ENCODE measurements around the gene HDAC7. TPM values are rescaled to one million over a fixed set of nuclear protein-coding genes. Genes with fewer than 3 reads are reported as not detected.

HDAC7 gene
- total and polyA plus RNA-seq, 4 donors = 13.5 to 64.2 (median 32.0) TPM

GRCh38 chr12:47791351-47791746, 28.4 kb downstream of the HDAC7 start:
- Histone ChIP-seq H3K4me3 (ENCODE audit: low read depth, low read length) (no peak overlapping the region), H3K27ac (ENCODE audit: low read depth, low read length) (no peak overlapping the region), H3K4me1 (ENCODE audit: control insufficient read depth, insufficient read depth, low read length) (no peaks in the 10 kb centered on the region), H3K27me3 (ENCODE audit: control insufficient read depth, insufficient read depth, low read length) (no peaks in the 10 kb centered on the region), H3K36me3 (ENCODE audit: control insufficient read depth, insufficient read depth, low read length) (peaks cover 91% of the 10 kb centered on the region), H3K9me3 (ENCODE audit: control insufficient read depth, insufficient read depth, low read length) (no peaks in the 10 kb centered on the region)
- no peak for DNase-seq (ENCODE audit: low read depth in 4 of 6, low spot score in 6 of 6)
- 94% methylated on average over 14 of the region's 14 CpGs for WGBS (ENCODE audit: insufficient coverage)

GRCh38 chr12:47790676-47791350, 28.9 kb downstream of the HDAC7 start:
- H3K27me3 ChIP-seq (ENCODE audit: control insufficient read depth, insufficient read depth, low read length) = no peaks in the 10 kb centered on the region
- H3K9me3 ChIP-seq (ENCODE audit: control insufficient read depth, insufficient read depth, low read length) = no peaks in the 10 kb centered on the region
- no peak overlapping the region for H3K27ac ChIP-seq (ENCODE audit: low read depth, low read length)
- no peak for DNase-seq (ENCODE audit: low read depth in 4 of 6, low spot score in 6 of 6)
- H3K4me1 ChIP-seq (ENCODE audit: control insufficient read depth, insufficient read depth, low read length) = no peaks in the 10 kb centered on the region
- H3K36me3 ChIP-seq (ENCODE audit: control insufficient read depth, insufficient read depth, low read length) = peaks cover 91% of the 10 kb centered on the region
- H3K4me3 ChIP-seq (ENCODE audit: low read depth, low read length) = no peak overlapping the region
- WGBS (ENCODE audit: insufficient coverage) = 90% methylated on average over 19 of the region's 20 CpGs

DNA sequence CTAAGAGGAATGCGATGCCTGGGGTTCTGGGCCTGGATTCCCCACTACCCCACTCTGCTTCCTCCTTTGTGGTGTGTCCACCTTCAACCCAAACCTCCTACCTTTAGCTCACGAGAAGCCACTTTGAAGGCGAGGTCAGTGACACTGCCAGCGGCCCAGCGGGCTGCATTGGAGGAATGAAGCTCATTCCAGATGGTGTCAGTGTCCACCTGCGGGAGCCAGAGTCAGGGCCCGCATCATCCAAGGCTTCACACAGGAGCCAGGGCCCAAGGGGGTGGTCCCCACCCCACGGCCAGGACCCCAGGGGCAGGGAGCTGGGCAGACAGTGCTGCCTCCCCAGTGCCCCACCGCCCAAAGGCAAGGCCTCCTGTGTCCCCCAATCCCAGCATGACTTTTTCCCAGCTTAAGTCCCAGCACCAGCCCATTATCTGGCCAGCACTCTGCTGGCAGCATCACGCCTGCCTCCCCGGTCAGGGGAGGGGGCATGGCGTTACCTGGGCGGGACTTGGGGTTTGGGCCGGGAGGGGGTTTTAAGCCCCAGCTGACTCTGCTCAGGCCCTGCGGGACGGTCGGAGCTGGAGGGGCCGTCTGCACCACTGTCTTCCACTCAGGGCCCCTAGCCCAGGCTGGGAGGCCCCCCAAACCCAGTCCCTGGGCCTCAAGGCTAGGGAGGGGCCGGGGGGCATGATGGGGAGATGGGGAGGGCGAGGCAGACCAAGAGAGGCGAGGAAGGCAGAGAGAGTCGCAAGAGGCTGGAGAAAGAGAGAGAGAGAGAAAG, 29.8 kb downstream of the HDAC7 start:
- Histone ChIP-seq H3K4me3 (ENCODE audit: low read depth, low read length) (no peak overlapping the region), H3K4me1 (ENCODE audit: control insufficient read depth, insufficient read depth, low read length) (no peaks in the 10 kb centered on the region), H3K9me3 (ENCODE audit: control insufficient read depth, insufficient read depth, low read length) (no peaks in the 10 kb centered on the region), H3K27ac (ENCODE audit: low read depth, low read length) (no peak overlapping the region), H3K27me3 (ENCODE audit: control insufficient read depth, insufficient read depth, low read length) (no peaks in the 10 kb centered on the region), H3K36me3 (ENCODE audit: control insufficient read depth, insufficient read depth, low read length) (peaks cover 91% of the 10 kb centered on the region)
- DNase-seq (ENCODE audit: low read depth in 4 of 6, low spot score in 6 of 6) = no peak
- WGBS (ENCODE audit: insufficient coverage) = 96% methylated on average over 19 of the region's 22 CpGs

GRCh38 chr12:47789141-47789540, 30.6 kb downstream of the HDAC7 start:
- Histone ChIP-seq H3K36me3 (ENCODE audit: control insufficient read depth, insufficient read depth, low read length) (peaks cover 91% of the 10 kb centered on the region), H3K4me3 (ENCODE audit: low read depth, low read length) (no peak overlapping the region), H3K4me1 (ENCODE audit: control insufficient read depth, insufficient read depth, low read length) (no peaks in the 10 kb centered on the region), H3K9me3 (ENCODE audit: control insufficient read depth, insufficient read depth, low read length) (no peaks in the 10 kb centered on the region), H3K27me3 (ENCODE audit: control insufficient read depth, insufficient read depth, low read length) (no peaks in the 10 kb centered on the region), H3K27ac (ENCODE audit: low read depth, low read length) (no peak overlapping the region)
- no peak for DNase-seq (ENCODE audit: low read depth in 4 of 6, low spot score in 6 of 6)
- 98% methylated on average over 5 of the region's 5 CpGs for WGBS (ENCODE audit: insufficient coverage)

- Histone ChIP-seq H3K27me3 (ENCODE audit: control insufficient read depth, insufficient read depth, low read length) (no peaks in the 10 kb centered on the region), H3K36me3 (ENCODE audit: control insufficient read depth, insufficient read depth, low read length) (peaks cover 95% of the 10 kb centered on the region), H3K9me3 (ENCODE audit: control insufficient read depth, insufficient read depth, low read length) (no peaks in the 10 kb centered on the region), H3K4me3 (ENCODE audit: low read depth, low read length) (no peak overlapping the region), H3K27ac (ENCODE audit: low read depth, low read length) (no peak overlapping the region), H3K4me1 (ENCODE audit: control insufficient read depth, insufficient read depth, low read length) (peaks cover 2% of the 10 kb centered on the region)
- 60% methylated on average over 14 of the region's 14 CpGs for WGBS (ENCODE audit: insufficient coverage)
- DNase-seq (ENCODE audit: low read depth in 4 of 6, low spot score in 6 of 6) = no peak
Measured at GRCh38 chr12:47787596-47788319, 31.9 kb downstream of the HDAC7 start.

DNA sequence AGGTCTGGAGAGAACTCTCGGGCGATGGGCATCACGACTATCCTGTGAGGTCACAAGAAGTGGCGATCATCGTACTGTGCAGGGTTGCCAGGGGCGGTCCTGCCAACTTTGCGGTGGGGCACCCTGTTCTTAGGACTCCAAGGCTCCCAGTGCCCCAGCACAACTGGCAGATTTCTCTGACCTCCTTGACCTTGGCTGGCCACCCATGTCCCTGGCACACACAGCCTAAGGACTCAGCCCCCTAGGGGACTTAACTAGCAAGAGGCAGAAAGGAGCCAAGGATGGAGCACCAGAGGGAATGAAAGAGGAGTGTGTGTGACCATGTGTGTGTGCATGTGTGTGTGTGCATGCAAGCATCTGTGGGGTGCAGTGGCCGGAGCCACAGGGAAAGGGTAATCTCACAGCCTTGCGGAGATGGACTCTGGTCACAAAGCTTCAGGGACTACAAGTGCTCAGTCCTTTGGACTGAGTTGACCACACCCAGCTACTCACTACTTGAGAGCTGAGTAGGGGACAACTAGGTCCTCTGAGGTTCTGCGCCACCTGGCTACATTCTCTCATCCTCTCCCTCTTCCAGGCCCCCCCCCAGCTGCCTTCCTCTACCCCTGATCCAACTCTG, 32.9 kb downstream of the HDAC7 start:
- peaks cover 5% of the 10 kb centered on the region for H3K4me1 ChIP-seq (ENCODE audit: control insufficient read depth, insufficient read depth, low read length)
- H3K36me3 ChIP-seq (ENCODE audit: control insufficient read depth, insufficient read depth, low read length) = peaks cover 98% of the 10 kb centered on the region
- no peak overlapping the region for H3K4me3 ChIP-seq (ENCODE audit: low read depth, low read length)
- 95% methylated on average over 10 of the region's 10 CpGs for WGBS (ENCODE audit: insufficient coverage)
- H3K9me3 ChIP-seq (ENCODE audit: control insufficient read depth, insufficient read depth, low read length) = no peaks in the 10 kb centered on the region
- no peak for DNase-seq (ENCODE audit: low read depth in 4 of 6, low spot score in 6 of 6)
- no peak overlapping the region for H3K27ac ChIP-seq (ENCODE audit: low read depth, low read length)
- H3K27me3 ChIP-seq (ENCODE audit: control insufficient read depth, insufficient read depth, low read length) = no peaks in the 10 kb centered on the region

DNA sequence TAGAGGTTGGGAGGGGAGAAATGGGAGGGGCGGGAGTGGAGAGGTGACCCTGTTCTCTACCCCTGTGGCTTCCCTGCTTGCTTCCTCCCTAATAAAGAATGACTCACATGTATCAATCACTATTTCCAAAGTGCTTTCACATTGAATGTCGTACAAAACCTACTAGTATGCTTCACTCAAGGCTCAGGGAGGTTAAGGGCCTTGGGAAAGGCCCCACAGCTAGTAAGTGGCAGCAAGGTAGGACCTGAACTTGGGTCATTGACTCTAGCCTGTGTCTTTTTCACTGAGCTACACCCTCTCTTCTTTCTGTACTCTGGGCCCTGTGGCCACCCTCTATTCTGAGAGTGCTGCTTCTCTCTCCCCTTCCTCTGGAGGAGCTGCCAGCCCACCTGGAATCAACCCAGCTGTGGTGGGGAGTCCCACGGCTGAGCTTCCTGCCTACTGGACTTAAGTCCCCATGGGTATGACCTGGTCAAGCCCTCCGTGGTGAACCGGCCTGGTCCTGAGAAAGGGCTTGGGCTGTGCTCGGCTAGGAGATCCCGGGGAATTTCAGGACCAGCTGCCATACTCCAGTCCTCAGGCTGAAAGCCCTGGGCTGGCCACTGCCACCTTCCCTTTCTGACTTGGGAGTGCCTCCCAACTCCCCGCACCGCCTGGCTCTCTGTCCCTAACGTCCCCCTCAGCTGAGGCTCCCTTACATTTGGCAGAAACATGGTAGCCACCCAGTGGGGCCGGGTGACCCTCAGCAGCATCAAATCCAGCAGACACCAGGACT, 33.6 kb downstream of the HDAC7 start:
- WGBS (ENCODE audit: insufficient coverage) = 95% methylated on average over 10 of the region's 11 CpGs
- Histone ChIP-seq H3K36me3 (ENCODE audit: control insufficient read depth, insufficient read depth, low read length) (peaks cover 98% of the 10 kb centered on the region), H3K4me1 (ENCODE audit: control insufficient read depth, insufficient read depth, low read length) (peaks cover 5% of the 10 kb centered on the region), H3K27me3 (ENCODE audit: control insufficient read depth, insufficient read depth, low read length) (no peaks in the 10 kb centered on the region), H3K4me3 (ENCODE audit: low read depth, low read length) (no peak overlapping the region), H3K27ac (ENCODE audit: low read depth, low read length) (no peak overlapping the region), H3K9me3 (ENCODE audit: control insufficient read depth, insufficient read depth, low read length) (no peaks in the 10 kb centered on the region)
- no peak for DNase-seq (ENCODE audit: low read depth in 4 of 6, low spot score in 6 of 6)

DNA sequence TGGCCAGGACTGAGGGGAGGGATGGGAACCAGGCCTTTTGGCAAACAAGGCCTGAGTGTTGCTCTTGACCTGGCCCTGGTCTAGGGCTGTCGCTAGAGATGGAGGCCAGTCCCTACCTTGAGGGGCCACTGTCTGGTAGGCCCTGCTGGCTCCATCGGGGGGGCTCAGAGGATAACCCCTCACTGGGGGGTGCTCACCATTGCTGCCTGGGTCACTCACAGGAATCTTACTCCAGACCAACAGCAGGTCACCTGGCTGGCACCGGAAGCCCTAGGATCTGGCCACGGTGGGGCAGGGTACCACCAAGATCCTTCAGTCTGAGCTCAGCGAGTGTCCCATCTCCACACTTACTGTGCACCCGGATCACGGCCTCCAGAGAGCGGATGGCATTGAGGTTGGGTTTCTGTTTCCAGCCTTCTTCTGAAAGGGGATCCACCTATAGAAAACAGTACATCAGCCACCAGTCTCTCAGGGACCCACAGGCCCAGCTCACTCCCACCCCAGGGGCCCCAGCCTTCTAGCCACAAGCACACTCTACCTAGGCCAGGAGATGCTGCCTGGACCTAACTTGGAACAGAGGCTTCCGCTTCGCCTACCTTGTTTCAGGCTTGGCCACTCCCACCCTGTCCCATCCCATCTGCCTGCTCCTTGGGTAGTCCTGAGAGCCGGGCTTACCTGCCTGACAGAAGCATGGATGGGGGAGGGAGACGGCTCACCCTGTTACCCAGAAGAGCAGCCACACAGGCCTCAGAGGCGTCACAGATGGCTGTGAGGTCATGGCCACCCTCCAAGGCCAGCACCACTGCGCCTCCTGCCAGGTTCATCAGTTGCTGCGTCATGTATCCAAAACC, 34.4 kb downstream of the HDAC7 start:
- DNase-seq (ENCODE audit: low read depth in 4 of 6, low spot score in 6 of 6) = no peak
- H3K4me1 ChIP-seq (ENCODE audit: control insufficient read depth, insufficient read depth, low read length) = peaks cover 5% of the 10 kb centered on the region
- 85% methylated on average over 11 of the region's 15 CpGs for WGBS (ENCODE audit: insufficient coverage)

More for the DNA sequence above, 34.4 kb downstream of the HDAC7 start:
- Histone ChIP-seq H3K27ac (ENCODE audit: low read depth, low read length) (no peak overlapping the region), H3K4me3 (ENCODE audit: low read depth, low read length) (no peak overlapping the region), H3K36me3 (ENCODE audit: control insufficient read depth, insufficient read depth, low read length) (peaks cover 95% of the 10 kb centered on the region), H3K9me3 (ENCODE audit: control insufficient read depth, insufficient read depth, low read length) (no peaks in the 10 kb centered on the region), H3K27me3 (ENCODE audit: control insufficient read depth, insufficient read depth, low read length) (no peaks in the 10 kb centered on the region)

Measured in spinal cord (tissue), 10 donors.